GM19328 (cell line): ENCODE measurements around the gene KLF16.

Source experiments
- ATAC-seq: cut with Tn5 transposase; IDR thresholded peaks from one replicate; pipeline ENCODE4 v1.9.1; 2021; ENCODE audit warnings: mild to moderate bottlenecking, moderate library complexity; ENCODE audit not compliant: unreplicated experiment

Gene KLF16

DNA sequence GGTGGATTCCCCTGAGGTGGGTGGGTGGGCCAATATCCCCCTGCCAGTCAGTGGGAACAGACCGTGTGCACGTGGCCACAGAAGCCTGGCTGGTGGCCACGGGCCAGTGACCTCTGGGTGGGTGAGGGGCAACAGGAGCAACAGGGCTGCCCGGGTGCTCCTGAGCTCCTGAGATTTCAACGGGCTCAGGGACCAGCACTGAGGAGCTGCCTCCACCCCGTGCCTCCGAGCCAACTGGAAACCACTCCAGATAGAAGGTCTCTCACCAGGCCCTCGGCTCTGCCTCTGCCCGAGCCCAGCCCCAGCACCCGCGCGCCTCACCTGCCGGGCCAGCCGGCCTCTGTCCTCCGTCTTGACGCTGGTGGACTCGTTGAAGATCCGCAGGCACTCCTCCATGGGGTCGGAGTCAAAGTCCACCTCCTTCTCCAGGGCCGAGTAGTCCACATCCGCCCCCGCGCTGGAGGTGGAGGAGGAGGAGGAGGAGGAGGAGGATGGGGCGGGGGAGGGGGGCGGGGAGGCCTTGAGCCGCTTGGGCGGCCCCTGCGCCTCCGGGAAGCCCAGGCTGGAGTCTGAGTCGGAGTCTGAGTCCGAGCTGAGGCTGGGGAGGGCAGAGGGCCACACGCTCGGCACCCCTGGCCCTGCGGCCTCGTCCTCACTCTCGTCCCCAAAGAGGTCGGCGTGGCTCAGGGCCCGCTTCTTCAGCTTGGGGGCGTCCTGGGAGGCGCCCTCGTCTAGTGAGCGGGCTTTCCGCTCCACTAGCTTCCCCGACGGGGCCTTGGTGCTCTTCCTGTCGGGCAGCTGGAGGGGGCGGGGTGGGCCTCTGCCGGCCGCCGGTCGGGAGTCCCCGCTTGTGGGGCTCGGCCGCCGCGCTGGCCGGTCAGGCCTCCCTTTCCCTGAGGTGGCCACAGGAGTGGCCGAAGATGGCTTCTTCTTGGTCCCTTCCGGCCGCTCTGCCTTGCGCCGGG is 36.5 kb downstream of the KLF16 start:
- no peak for ATAC-seq

DNA sequence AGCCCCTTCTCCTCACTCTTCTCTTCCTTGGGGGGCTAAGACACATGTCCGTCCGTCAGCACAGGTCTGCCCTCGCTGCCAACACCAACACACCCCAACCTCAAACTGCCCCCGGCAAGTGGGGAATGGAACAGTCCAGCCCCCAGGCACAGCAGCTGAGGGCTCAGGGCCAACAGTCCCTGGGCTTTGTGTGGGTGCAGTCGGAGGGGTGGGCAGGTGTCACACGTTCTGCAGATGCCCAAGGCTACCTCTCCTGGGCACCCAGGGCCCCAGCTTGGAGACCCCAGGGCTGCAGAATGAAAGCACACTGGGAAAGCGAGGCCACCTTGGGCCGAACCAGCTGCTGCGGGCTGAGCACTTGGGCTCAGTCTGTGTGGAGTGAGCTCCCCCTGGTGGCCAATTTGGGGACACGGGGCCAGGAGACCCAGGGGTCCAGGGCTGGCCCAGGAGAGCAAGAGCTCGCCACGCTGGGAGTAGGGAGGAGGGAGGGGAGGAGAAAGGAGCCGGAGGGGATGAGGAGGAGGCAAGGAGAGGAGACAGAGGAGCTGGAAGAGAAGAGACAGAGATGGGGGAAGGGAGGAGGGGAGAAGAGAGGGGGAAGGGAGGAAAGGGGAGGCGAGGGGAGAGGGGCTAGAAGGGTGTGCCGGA is 37.3 kb downstream of the KLF16 start:
- no peak for ATAC-seq

DNA sequence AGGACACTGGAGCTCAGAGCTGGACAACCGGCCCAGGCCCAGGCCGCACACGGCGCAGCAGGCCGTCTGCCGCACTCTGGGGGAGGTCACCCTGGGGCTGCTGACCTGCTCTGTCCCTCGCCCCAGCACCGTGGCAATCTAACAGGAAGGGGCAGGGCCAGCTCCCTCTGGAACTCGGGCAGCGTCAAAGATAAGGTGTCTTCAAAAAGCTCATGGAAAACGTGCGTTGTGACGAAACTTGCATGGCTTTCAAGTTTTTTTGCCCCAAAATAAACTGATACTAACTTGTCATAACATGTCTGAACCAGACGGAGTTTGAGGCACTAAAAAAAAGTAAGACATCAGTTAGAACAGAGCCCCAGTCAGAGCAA is 39.1 kb downstream of the KLF16 start:
- no peak for ATAC-seq

DNA sequence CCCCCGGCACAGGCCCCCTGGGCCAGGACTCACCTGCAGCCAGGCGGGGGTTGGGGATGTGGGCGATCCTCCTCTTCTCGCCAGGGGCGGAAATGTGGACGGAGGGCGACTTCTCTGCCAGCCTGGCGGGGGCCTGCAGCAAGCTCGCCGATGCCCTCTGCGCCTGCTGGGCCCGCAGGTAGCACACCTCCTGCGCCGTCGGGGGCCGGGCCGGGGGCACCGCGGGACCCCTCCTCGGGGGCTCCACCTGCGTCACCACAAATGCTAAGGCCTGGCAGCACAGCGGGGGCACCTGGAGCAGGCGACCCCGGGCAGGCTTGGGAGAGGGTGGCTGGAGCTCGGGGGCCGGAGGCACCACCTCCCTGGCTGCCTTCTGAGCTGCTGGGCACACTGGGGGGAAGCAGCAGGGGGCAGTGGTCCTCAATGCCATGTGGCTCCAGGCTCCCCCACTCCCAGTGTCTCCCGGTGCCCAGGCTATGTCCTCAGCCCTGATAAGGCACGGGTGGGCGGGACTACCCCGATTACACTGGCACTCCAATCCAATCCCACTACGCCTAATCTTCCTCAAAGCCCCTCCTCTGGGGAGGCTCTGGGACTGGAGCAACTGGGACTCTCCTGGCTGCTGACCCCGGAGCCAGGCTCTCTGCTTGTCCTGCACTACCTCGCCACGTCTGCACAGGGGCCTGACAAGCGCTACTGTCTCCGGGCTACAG is 39.7 kb downstream of the KLF16 start:
- no peak for ATAC-seq

DNA sequence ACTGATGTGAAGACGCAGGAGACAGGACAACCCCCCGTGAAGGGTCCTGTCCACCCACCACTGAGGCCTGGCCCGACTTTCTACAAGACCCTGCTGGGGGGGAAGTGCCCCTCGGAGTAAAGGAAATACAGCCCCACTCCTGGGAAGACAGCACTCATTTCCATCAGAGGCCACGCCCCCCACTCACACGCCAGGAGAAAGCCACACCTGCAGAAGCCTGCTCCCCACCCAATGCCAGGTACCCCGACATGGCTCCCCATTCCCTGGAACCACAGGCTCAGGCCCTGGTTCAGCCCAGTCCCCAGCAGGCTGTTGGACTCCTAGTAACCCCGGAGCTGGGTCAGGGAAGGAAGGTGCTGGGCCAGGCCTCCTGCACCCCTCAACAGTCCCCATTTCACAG is 40.4 kb downstream of the KLF16 start:
- ATAC-seq: no peak

DNA sequence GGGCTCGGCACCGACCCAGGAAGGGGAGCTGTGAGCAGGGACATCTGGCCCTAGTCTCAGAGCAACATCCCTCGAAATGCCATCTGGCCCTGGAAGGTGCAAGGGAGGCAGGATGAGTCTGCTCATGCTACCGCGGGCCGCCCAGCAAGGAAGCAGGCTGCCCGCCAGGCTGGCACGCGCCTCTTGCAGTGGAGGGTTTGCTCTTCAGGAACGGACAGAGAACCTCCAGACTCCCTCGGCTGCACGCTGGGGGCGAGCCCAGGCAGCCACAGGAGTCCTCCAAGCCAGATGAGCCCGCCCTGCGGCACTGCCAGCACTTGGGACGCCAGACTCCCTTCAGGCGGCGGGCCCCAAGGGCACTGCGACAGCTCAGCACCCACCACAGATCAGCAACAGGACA is 41.2 kb downstream of the KLF16 start:
- no peak for ATAC-seq

DNA sequence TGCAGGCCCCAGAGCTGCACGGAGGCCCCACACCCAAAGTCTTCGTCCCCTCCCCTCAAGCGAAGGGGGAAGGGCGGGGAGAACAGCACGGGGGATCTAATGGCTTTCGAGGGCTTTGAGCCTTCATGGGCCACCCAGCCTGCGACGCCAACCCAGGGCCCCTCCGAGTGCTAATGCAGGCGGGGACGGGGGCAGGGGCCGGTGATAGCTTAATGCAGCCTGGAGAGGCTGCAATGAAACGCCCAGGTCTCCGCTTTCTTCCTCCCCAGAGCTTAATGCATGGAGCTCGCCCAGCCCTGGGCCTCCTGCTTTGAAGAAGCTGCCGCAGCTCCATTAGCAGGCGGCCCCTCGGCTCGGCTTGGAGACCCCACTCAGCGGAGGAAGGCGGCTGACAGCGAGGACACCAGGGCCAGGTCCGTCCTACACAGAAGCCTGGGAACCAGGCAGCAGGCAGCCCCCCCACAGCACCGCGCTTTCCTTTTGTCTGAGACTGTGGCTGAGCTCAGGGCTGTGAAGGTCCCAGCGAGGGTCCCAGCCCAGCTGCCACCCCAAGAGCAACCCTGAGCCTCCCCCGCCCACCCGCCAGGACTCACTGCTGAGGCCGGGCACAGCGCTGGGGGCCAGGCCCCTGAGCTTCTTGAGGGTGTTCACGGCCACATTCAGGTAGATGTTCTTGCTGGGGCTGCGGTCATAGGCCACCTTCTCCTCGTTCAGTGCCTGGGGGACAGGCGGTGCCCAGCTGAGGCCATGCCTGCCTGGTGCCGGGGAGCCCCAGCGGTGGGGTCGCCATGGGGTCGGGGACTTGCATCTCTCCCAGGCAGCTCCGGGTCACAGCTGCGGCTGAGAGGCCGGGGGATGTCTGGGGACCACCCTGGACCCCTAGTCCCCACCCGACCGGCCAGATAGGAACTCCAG is 43.8 kb downstream of the KLF16 start:
- ATAC-seq: no peak

DNA sequence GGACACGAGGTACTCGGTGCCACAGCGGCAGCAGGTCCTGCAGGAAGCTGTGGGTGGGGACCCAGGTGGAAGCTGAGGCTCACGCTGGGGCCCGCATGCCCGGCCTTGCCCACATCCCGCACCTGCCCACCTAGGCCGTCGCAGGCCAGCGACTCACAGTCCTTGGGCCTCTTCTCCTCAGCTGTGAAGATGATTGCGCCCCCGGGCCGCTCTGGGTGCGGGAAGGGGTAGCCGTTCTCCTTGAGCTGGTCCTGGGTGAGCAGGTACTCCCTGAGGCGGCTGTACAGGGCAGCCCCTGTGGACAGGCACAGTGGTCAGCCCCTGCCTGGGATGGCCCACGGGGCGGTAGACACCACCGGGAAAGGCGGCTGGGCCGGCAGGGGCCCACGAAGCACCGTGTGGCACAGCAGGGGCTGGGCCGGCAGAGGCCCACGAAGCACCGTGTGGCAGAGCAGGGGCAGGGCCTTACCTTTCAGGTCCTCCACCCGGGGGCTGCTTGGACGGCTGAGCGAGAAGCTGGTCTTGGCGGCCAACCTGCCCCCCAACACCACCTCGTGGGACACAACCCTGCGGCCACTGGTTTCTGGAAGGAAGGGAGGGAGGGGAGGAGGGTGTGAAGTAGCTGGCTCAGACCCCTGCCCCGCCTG is 44.7 kb downstream of the KLF16 start:
- ATAC-seq: no peak

DNA sequence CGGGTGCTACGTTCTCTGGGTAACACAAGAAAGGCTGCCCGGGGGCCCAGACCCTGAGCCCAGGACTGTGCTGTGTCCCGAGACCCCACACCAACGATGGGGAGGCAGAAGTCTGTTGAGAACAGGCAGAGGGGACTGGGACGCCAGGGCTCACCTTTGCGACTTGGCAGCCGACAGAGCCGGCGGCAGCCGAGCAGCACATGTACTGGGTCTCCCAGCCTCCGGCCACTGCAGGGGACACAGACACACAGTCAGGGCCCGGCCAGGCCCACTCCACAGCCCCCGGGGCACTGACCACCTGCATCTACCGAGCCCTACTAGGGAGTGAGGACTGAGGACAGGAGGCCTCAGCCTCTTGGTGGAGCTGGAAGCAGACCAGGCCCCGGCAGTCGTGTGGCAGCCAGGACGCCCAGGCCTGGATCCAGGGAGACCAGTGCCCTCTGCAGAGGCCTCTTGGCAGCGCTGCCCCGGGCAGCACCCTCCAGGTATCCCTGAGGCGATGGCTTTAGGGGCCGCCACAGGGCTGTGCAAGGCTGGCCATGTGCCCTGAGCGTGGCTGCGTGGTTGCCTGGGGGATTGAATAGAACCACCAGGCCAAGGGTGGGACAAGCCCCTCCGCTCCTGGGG is 45.7 kb downstream of the KLF16 start:
- ATAC-seq: no peak

DNA sequence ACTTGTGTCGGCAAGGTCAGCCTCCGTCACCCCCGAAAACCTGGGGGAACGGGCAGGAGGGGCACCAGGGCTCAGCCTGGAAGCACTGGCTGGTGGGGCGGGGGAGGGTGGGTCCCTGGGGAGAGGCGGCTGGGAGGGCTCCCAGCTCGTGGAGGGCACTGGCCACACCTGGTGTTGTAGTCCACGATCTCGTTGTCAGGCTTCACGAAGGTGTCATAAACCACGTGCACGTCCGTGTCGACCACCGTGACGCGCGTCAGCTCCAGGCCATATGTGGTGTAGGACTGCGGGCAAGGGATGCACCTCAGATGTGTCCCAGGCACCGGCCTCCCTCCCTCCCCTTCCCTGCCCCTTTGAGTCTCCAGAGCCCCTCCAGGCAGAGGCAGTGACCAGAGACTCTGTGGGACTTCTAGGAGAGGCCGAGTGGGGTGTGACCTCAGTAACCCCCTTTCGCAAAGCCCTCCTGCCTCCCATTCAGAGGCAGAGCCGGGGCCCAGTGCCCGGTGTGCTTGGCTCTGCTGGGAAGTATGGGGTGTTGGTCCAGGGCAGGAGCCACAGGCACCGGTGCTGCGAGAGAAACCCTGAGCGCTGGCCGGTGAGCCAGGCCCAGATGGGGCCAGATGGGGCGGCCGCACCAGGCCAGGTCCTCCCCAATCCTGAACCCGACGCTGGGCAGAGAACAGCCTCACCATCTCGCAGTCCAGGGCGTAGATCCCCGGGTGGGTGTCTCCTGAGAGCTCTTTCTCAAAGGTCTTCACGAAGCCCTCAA is 46.7 kb downstream of the KLF16 start:
- no peak for ATAC-seq

DNA sequence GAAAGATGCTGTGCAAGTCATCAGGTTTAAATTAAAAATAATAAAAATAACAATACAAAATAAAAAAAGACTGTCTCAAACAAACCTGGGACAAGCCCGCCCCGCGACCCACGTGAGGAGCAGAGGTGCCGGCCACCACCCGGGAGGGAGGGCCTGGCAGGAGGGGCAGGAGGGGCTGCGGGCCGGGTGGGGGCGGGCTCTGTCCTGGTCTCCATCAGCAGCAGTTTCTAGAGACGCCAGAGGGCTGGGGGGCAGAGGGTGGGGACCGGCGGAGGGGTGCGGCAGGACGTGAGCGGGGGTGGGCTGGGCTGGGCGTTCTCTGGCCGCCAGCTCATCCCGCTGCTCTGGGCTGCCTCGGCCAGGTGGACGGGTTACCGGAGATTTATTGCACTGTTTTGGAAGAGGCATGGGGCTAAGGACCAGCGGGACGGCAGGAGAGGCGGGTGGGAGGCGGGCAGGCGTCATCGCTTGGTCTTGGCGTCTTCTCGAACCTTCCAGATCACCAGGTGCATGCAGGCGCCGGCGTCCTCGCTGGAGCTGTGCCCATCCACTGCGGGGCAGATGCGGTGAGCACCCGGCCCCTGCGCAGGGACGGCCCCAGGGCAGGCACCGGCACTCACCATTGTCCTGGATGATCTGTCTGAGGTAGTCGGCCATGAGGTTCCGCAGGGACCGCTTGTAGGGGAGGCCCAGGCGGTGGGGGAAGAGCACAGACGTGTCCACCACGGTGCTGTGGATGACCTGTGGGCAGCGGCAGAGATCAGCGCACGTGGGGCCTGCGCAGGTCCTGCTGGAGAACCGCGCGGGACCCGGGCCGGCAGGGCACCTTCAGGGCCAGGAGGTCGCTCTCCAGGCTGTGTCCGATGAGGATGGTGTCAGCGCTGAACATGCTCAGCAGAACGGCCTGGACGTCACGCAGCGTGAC is 47.5 kb downstream of the KLF16 start:
- no peak for ATAC-seq

DNA sequence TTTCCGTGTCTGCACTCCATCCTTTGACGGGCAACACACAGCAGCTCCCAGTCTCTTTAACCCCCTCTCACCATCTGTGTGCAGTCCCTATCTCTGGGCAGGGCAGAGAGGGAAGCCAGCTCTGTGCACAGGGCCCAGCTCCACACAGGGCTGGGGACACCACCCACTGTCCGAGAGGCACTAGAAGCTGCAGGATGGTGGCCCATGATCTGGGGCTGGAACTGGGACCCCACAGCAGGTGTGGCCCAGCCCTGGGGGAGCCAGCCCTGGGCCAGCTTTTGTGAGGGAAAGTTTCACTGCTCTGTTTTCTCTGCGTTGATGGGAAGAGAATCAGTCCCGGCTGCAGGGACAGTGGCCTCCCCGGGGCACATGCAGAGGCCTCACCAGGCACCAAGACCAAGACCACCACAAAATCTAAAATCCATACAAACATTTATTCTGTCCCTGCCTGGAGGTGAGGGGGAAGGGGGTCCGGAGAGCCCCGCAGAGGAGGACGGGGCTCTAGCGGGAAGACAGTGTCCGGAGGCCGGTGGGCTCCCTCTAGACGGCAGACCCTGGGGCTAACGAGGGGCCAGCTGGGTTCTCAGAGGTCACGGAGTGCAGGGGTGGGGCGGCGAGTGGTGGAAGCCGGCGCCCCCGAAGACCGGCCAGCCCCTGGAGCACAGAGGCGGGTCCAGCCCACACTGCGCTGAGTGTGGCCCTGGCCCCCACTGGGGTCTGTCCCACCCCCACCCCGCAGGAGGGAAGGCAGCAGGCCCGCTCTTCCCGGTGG is 48.4 kb downstream of the KLF16 start:
- no peak for ATAC-seq

DNA sequence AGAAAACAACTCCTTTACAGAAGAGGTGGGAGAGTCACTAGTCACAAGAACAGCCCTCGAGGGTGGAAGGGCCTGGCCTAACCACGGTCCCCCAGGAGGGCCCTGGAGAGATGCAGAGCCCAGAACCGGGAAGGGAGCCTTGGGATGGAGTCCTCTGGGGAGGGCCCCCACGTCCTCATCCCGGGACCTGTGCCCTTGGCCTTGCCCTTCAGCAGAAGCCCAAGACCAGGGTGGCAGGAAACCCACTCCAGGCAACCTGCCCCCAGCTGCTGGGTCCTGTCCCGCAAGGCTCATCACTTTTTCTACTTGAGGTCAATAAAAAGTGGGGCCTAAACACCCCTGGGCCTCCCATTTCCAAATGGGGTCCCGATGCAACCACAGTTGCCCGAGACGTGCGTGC is 49.0 kb downstream of the KLF16 start:
- ATAC-seq: no peak

DNA sequence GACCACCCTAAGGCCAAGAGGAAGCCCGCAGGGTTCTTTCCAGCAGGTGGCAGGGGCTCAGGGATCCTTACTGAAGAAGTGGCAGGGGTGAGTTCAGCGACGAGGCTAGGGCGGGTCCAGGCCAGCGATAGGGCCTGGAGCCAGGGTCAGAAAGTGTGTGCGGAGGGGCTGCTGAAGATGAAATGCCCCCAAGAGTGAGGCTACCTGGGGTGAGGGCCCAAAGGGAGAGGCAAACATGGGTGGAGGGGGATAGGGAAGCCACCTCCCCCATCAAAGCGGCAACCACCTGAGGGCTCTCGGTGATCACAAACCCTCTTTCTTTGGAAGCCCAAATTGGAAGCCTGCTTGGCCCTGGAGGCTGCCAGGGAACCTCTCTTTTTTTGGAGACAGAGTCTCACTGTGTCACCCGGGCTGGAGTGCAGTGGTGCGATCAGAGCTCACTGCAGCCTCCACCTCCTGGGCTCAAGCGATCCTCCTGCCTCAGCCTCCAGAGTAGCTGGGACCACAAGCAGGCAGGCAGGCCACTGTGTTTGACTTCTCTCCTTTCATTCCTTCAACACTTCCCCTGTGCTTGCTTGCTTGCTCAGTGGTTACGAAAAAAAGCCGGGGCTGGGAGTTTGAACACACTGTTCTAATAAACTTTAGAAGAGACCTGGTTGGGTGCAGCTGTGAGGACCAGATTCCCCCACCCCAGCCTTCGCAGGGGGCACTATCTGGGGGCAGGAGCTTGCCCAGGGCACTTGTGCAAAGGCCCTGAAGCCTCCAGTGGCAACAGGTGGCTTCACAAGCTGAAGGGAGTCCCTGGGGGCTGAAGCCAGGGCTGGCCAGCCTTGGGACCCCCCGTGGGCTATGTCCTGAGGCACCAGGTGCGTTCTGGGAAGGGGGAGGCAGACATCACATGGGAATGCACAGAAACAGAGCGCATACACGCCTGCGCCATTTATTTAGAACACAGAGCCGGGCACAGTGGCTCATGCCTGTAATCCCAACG is 49.9 kb downstream of the KLF16 start:
- ATAC-seq: no peak

DNA sequence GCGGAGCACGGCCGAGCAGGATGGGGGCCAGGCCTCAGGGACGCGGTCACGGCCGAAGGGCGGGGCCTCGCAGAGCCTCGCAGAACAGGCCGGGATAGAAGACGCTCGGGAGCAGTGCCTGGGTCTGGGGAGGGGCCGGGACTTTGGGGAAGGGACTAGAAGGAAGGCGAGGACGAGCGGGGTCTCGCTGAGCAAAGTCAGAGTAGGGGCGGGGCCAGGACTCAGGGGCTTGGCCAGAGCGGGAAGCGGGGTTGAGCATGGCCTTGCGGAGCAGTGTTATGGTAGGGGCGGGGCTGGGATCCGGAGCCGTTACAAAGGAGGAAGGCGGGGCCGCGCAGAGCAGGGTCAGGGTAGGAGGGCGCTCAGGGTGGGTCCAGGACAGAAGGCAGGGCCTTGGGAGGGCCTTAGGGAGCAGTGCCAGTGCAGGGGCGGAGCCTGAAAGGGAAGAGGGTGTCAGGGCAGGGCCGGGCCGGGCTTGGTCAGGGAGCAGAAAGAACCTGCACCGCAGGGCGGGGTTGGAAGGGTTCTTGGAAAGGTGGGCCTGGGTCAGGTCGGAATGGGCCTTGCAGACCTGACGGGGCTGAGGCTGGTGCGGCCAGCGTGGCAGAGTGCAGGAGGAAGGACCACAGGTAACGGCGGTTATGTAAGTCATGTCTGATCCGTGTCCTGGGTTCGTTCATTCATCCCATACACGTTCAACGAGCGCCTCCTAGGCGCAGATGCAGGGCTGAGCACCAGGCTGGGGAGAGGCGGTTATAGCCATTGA is 50.8 kb downstream of the KLF16 start:
- ATAC-seq: peak; percentile 75
